ENCODE measurements around the gene SLCO3A1.

Gene SLCO3A1

GRCh38 chr15:92143765-92144164, 290.3 kb downstream of the SLCO3A1 start:
- DNase-seq = no peak

DNA sequence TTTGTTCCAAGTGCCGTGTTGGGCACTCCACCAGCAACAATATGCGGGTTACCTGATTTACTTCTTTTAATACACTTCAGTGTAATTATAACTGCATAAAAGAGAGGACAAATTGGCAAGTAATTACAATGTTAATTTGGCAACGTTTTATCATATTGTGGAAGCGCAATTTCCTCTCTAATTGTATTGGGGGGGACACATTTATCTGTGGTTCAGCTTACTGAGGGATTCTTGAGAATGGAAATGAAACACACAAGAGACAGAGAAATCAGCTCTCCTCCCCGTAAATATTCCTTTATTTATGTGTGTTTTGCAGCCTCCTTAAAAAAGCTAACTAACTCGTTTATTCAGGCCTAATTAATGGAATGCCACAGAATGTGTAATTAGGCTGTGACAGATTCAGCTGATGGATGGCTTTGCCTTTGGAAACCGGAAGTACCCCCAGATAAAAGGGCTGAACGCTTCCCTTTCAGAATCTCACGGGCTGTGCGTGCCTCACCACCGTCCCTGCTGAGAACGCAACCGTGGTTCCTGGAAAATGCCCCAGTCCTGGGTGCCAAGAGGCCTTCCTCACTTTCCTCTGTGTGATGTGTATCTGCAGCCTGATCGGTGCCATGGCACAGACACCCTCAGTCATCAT, 293.1 kb downstream of the SLCO3A1 start:
- DNase-seq = no peak

- no peak for DNase-seq
Observed at GRCh38 chr15:92149029-92149428, 295.5 kb downstream of the SLCO3A1 start.

- no peak for DNase-seq
Observed at GRCh38 chr15:92149465-92149864, 296.0 kb downstream of the SLCO3A1 start.

DNA sequence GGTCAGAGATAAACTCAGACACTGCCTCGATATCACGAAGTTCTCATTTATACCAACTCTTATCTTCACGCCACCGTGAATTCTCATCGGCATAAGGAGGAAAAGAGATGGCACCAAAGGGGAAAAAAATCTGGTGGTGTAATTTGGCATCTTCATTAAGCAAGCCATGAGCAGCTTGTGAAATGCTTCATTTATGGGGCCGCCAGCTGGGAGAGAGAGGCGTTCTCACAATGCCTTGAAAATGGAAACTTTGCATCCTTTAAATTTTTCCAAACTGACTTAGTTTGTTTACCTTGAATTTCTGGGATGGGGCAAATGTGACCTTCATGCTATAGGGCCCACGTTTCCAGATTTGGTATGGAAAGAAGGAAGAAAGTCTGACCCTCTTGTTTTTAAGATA, 297.7 kb downstream of the SLCO3A1 start:
- DNase-seq = no peak

GRCh38 chr15:92151741-92152140, 298.2 kb downstream of the SLCO3A1 start:
- DNase-seq = no peak

- no peak for DNase-seq
Observed at GRCh38 chr15:92152983-92153382, 299.5 kb downstream of the SLCO3A1 start.

DNA sequence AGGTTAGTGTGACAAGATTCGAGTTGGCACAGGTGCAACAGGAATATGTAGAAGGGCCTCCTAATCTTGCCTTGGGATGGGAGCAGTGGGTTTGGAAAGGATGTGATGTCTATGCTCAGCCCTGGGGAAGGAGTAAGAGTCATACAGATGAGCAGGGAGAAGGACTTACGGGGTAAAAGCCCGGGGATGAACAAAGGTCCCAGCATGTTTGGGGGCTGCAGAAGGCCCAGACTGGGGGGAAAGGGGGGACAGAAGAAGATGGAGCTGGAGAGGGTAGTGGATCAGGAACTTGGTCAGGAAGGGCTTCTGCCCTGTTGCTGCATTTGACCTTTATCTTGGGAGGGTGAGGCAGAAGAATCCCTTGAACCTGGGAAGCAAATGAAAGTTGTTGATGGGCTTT, 300.1 kb downstream of the SLCO3A1 start:
- no peak for DNase-seq

DNA sequence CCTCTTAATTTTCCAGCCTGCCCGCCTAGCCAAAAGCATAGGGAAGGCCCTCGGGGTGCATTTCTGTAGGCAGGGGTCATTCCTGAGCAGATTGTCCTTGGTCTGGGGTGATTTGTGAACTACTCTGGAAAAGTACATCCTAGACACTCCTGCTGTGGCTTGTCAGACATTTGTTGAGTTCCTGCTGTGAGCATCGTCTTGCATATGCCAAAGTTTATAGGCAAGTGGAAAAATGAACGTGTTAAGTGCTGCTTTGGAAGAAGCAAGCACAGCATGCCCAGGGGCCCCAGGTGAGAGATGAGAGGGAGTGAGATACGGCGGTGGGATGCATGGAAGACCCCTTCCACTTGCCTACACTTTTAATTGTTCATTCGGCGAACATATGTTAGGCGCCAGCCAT, 302.4 kb downstream of the SLCO3A1 start:
- DNase-seq = no peak

GRCh38 chr15:92157666-92158298, 304.3 kb downstream of the SLCO3A1 start:
- DNase-seq = no peak

DNA sequence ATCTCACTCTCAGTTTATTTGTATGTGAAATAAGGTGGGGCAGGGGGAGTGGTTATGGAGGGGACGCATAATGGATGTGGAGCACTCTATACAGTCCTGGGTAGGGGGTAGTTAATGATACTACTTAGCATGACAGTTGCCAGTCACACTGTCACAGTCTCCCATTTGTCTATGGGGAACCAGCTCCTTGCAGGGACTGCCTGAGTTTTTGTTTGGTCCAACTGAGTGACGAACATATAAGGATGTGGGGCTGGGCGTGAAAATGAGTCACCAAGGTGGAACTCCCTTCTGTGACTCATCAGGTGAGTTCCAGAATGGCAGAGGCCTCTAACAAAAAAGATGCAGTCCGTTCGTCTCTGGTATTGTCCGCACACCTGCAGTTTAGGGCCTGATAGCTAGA, 304.9 kb downstream of the SLCO3A1 start:
- DNase-seq = no peak

DNA sequence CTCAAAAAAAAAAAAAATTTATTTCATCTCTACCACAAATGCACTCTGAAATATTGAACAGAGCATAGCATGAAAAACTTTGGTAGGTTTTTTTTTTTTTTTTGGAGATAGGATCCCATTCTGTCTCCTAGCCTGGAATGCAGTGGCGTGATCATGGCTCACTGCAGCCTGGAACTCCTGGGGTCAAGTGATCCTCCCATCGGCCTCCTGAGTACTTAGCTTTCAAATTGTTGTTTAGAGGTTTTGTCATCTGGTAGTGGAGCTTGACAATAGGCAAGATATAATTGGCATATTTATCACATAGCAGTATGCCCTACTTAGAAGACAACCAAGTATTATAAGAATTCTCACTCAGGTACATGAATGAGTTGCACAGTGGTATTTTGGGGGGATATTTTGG, 306.0 kb downstream of the SLCO3A1 start:
- DNase-seq = no peak

GRCh38 chr15:92159906-92160841, 306.7 kb downstream of the SLCO3A1 start:
- no peak for DNase-seq

DNA sequence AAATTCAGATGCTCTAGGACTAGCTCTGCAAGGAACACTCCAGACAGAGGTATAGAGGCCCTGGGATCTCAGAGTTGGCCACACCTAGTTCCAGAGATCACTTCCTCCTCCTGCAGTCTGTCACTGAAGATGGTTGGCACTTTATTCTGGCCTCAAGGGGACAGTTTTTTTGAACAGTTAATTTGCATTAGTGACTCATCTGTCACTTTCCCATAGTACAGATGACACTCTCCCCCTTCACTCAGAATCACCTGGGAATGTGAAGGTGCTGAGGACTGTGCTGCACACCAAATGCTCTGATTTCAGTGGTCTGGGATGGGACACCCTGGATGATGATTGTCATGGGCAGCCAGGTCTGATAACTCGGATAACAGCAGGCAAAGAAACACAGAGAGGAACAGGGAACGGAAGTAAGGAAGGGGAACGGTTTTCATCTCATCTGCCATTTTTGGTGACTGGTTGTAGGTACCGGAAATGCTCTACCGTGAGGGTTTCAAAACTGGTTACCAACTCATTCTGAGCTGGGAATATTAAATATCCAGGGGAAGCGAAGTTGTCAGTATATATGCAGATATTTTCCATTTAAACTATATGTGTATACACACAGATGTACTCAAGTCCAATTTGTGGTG, 307.6 kb downstream of the SLCO3A1 start:
- no peak for DNase-seq

DNA sequence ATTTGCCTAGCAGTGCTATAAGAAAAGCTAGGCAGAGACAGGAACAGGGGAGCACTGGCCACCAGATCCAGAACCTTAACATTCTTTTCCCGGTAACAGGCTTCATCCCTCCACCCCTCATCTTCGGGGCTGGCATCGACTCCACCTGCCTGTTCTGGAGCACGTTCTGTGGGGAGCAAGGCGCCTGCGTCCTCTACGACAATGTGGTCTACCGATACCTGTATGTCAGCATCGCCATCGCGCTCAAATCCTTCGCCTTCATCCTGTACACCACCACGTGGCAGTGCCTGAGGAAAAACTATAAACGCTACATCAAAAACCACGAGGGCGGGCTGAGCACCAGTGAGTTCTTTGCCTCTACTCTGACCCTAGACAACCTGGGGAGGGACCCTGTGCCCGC, 309.1 kb downstream of the SLCO3A1 start:
- DNase-seq = no peak

- no peak for DNase-seq
Observed at GRCh38 chr15:92163641-92164040, 310.1 kb downstream of the SLCO3A1 start.

DNA sequence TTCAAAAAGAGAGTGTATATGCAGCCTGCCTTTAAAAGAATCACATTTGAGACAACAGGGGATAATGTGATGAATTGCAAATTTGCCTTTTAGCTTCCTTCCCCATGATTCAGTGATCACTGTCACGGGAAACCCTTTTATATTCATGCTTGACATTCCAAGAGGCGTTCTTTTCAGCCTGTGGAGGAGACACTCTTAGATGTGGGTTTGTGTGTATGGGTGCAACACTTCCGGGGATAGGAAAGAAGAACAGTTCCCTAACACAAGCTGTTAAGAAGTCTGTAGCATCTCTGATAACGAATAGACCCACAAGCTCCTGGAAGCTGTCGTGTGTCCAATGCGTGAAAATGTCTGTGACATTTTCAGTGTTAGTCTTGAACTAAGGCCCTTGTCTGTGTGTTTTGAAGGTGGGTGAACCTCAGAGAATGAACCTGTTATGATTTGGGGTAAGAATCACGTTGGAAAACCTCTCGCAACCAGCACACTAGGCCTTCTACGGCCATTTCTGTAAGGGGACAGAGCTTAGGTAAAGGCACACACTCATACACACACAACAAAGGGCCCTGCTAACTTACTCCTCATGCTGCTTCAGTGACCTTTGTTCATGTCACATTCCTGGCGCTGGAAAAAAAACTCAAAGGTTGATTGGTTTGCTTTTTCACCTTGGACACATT, 311.0 kb downstream of the SLCO3A1 start:
- no peak for DNase-seq

GRCh38 chr15:92165001-92165346, 311.5 kb downstream of the SLCO3A1 start:
- DNase-seq = no peak

- DNase-seq = no peak
Observed at GRCh38 chr15:92166029-92166428, 312.5 kb downstream of the SLCO3A1 start.

- no peak for DNase-seq
Observed at GRCh38 chr15:92166751-92167405, 313.4 kb downstream of the SLCO3A1 start.

DNA sequence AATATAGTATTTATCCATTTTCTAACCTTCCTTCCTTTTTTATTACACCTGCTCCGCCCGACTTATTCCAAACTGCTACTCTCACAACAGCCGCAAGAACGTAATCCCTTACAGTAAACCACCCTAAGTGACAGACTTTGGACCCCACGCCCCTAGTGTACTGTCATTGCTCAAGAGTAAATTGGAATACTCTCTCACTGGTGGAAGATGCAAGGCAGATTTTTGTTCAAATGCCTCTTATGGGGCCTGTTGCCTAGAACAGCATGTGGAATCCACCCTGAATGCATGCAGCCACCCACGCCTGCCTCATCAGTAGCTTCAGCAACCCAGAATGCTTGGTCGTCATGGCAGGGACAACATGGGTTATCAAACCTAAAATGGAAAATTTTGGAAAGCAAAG, 313.9 kb downstream of the SLCO3A1 start:
- no peak for DNase-seq

GRCh38 chr15:92168066-92168683, 314.7 kb downstream of the SLCO3A1 start:
- no peak for DNase-seq
